Heart right ventricle (tissue), 16 donors: Measurements from ENCODE around the gene SDC1. TPM values are rescaled to one million over a fixed set of nuclear protein-coding genes. Genes with fewer than 3 reads are reported as not detected.

ENCODE experiments used
- ATAC-seq, 8 donors: fragments of 200-7000 bp; cut with Tn5 transposase; one replicate each; pipeline ENCODE4 v1.9.1; 2020; ENCODE audit warnings: mild to moderate bottlenecking in 8 of 8, moderate library complexity in 8 of 8, moderate number of reproducible peaks in 1 of 8
- DNase-seq, 2 donors: peaks; one replicate each; pipeline ENCODE4 v3.0.0-alpha.2; 2020
- H3K27ac ChIP-seq, 10 donors: fragments of 200-600 bp; sonication (generic) in 2 of 10; one replicate each; pipeline versions ENCODE4 v1.5.0 to v1.8.0; 2020 to 2022; ENCODE audit warnings: mild to moderate bottlenecking in 3 of 10
- H3K27me3 ChIP-seq, 7 donors: fragments of 200-600 bp; one replicate each; pipeline ENCODE4 v1.8.0; 2021 to 2022; ENCODE audit warnings: mild to moderate bottlenecking in 2 of 7
- H3K36me3 ChIP-seq, 9 donors: fragments of 200-600 bp; sonication (generic) in 1 of 9; one replicate each; pipeline versions ENCODE4 v1.5.0 to v1.8.0; 2020 to 2022; ENCODE audit warnings: mild to moderate bottlenecking in 2 of 9
- H3K4me1 ChIP-seq, 9 donors: fragments of 200-600 bp; sonication (generic) in 1 of 9; one replicate each; pipeline versions ENCODE4 v1.5.0 to v1.8.0; 2020 to 2022; ENCODE audit warnings: mild to moderate bottlenecking in 4 of 9
- H3K4me3 ChIP-seq, 10 donors: fragments of 200-600 bp; sonication (generic) in 2 of 10; one replicate each; pipeline versions ENCODE4 v1.5.0 to v1.8.0; 2020 to 2022; ENCODE audit warnings: mild to moderate bottlenecking in 7 of 10, moderate library complexity in 2 of 10
- H3K9me3 ChIP-seq, 11 donors: fragments of 200-600 bp in 10 of 11; sonication (generic) in 2 of 11; one replicate each; pipeline versions ENCODE4 v1.5.0 to v1.8.0; 2013 to 2022; ENCODE audit warnings: mild to moderate bottlenecking in 2 of 11, control low read depth in 1 of 11, moderate library complexity in 1 of 11
- CTCF ChIP-seq, 9 donors: fragments of 200-600 bp; sonication (generic) in 2 of 9; IDR thresholded peaks; one replicate each; pipeline versions ENCODE4 v1.5.0 to v1.8.0; 2021 to 2022; ENCODE audit warnings: antibody characterized with exemption in 9 of 9, mild to moderate bottlenecking in 5 of 9, moderate library complexity in 1 of 9
- WGBS, 2 donors: extraction: QIAGEN DNeasy Blood & Tissue Kit; methylation state at CpG; one replicate each; pipeline ENCODE4 v1.1.7; 2013; ENCODE audit warnings: inconsistent platforms in 1 of 2; 5-methylcytosine and 5-hydroxymethylcytosine counted together
- intact Hi-C, 10 donors: fragments of 100-400 bp; cut with DNase I; formaldehyde crosslinking; loops; one replicate each; pipeline versions ENCODE4 v1.11.1 to v1.14.2; 2022
- polyA plus RNA-seq, 2 donors: library from polyadenylated mRNA; stranded (reverse); fragments of 200-250 nt; gene quantifications; one replicate each; pipeline ENCODE4 v1.2.3, GENCODE V29; 2013
- total RNA-seq, 10 donors: library from RNA; stranded (reverse); fragmentation: NEBNext Ultra II Directional in 3 of 10; extraction: Animal tissue kit (Norgen Biotek cat#: 25700) in 3 of 10; gene quantifications; one replicate each; pipeline versions ENCODE4 v1.2.1 to v1.2.4, GENCODE V29; 2021 to 2023
- donor health status: Arrhythmogenic right ventricular cardiomyopathy.
- donor health status: ischemic (EF 13 %, LVEDD 7.1; RV severe dilation, severe dysfunction).
- donor health status: healthy with polysubstance abuse.
- donor health status: DM: no; HTN: yes; CAD: no.
- donor health status: DM: no; HTN: no; CAD: no.
- donor health status: ischemic (EF 25% LVEDD 6.9; RV normal size, moderate dysfunction).
- donor health status: ischemic (EF 25% LVEDD 5.7; RV mildly dilated, moderate dysfunction).
- donor health status: healthy.
- donor health status: DM: yes; HTN: yes; CAD: no.
- donor health status: Ischemic cardiomyopathy.
- donor health status: ischemic (EF 35%, LVEDD 5.7; RV mildly dilated, moderate dysfunction).
- donor health status: nonischemic (EF 11% LVEDD 7.7; RV severe dilation, severe dysfunction).
- donor health status: DM: yes; HTN: yes; CAD: no.
- donor health status: PGD.
- donor health status: ischemic (EF 29% LVEDD 5.4; RV normal size, mild dysfunction).
- donor health status: nonischemic (EF 23%, LVEDD 6.1; RV moderate dilation, normal function).

Gene SDC1
- total and polyA plus RNA-seq, 12 donors: 0.27 to 2.1 (median 0.33) TPM; not detected in 2

DNA sequence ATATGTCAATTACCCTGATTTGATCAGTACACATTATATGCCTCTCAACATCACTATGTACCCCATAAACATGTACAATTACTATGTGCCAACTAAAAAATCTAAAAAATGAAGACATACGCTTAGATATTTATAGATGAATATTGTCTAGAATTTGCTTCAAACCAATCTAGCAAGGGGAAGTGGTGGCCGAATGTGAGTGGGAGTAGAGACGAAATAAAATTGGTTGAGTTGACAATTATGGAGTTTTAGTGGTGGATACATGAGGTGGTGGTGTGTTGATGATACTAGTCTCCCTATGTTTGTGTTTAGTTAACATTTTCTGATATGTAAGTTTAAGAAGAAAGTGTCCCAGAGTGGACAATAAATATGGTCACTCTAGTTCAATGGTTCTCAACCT is 49.0 kb downstream of the SDC1 start:
- Histone ChIP-seq H3K4me1 (no peaks in the 10 kb centered on the region), H3K9me3 (no peaks in the 10 kb centered on the region), H3K36me3 (no peaks in the 10 kb centered on the region), H3K27me3 (no peaks in the 10 kb centered on the region), H3K27ac (no peak overlapping the region), H3K4me3 (no peak overlapping the region)
- 89 to 90% methylated on average over 3 of the region's 3 CpGs for WGBS, 2 donors
- TF ChIP-seq CTCF (IDR thresholded peaks at IDR 0.05): no peak
- intact Hi-C loops: no loop called here
- DNase-seq: no peak
- no peak for ATAC-seq

DNA sequence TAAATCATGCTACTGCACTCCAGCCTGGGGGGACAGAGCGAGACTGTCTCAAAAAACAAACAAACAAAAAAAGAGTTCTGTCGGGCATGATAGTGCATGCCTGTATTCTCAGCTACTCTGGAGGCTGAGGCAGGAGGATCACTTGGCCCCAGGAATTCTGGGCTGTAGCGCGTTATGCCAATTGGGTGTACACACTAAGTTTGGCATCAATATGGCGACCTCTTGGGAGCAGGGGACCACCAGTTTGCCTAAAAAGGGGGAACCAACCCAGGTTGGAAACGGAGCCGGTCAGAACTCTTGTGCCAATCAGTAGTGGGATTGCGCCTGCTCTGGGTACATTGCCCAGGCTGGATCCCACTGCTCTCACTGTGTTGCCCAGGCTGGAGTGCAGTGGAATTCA is 49.7 kb downstream of the SDC1 start:
- H3K9me3 ChIP-seq: no peaks in the 10 kb centered on the region
- ATAC-seq (no peak), DNase-seq (no peak)
- 91 to 95% methylated on average over 8 of the region's 8 CpGs for WGBS, 2 donors
- no peak overlapping the region for H3K4me3 ChIP-seq
- intact Hi-C loops: no loop called here
- H3K27me3 ChIP-seq: no peaks in the 10 kb centered on the region
- H3K36me3 ChIP-seq: no peaks in the 10 kb centered on the region
- no peak for TF ChIP-seq CTCF (IDR thresholded peaks at IDR 0.05)
- H3K4me1 ChIP-seq: no peaks in the 10 kb centered on the region
- H3K27ac ChIP-seq: no peak overlapping the region

GRCh38 chr2:20174410-20174809 is 50.5 kb downstream of the SDC1 start:
- TF ChIP-seq CTCF (IDR thresholded peaks at IDR 0.05): no peak
- no peak overlapping the region for H3K27ac ChIP-seq
- no peaks in the 10 kb centered on the region for H3K9me3 ChIP-seq
- H3K4me1 ChIP-seq: no peaks in the 10 kb centered on the region
- H3K27me3 ChIP-seq: no peaks in the 10 kb centered on the region
- intact Hi-C loops: no loop called here
- WGBS, 2 donors: 96 to 100% methylated on average over 2 of the region's 2 CpGs
- no peak overlapping the region for H3K4me3 ChIP-seq
- H3K36me3 ChIP-seq: no peaks in the 10 kb centered on the region
- DNase-seq (no peak), ATAC-seq (no peak)

DNA sequence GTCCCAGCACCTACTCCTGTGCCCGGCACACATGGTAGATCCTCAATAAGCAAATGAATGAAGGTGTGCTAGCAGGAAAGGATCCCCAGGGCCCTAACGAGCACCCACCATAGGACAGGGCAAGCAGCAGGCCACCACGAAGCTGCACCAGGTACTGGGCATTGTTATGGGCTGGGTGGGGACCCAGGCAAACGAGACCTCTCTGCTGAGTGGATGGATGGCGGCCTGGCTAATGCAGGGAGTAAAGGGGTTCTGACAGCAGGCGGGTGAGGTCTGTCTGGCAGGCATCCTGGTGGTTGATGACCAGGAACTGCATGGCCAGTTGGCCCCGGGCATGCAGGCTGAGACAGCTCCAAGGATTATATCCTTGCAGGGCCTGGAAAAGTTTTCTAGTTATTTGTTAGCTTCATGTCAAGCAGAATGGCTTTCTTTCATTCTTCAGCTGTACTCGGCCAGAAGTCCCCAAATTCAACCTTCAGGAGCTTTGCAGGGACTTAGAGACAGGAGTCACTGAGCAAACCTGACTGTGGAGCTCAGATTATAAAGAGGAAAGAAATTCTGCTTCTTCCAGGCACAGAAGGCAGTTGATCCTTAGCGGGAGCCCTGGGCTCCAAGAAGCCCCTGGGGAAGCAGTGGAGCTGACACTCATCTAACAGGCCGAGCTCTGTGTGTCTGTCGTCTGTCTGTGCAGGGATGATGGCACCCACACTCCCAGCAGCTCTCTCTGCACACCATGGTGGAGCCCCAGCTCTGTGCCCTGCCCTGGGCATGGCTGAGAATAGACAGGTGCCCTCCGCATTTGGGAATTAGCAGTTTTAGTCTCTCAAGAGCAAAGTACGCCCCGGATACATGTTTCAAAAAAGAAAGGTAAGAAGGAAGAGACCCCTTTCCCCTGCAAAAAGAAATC is 51.2 kb downstream of the SDC1 start:
- DNase-seq (no peak), ATAC-seq (no peak)
- intact Hi-C loops: no loop called here
- no peak for TF ChIP-seq CTCF (IDR thresholded peaks at IDR 0.05)
- Histone ChIP-seq H3K4me1 (no peaks in the 10 kb centered on the region), H3K4me3 (no peak overlapping the region), H3K27ac (no peak overlapping the region), H3K9me3 (no peaks in the 10 kb centered on the region), H3K36me3 (no peaks in the 10 kb centered on the region), H3K27me3 (no peaks in the 10 kb centered on the region)
- 85 to 89% methylated on average over 14 of the region's 14 CpGs for WGBS, 2 donors
